Measurements from ENCODE around the gene SCIN.
"Not testable (repeated sequence)": the region's sequence is repeated elsewhere in the genome, so short reads cannot be mapped to it uniquely, and the experiment has no call there.

The SCIN gene

DNA sequence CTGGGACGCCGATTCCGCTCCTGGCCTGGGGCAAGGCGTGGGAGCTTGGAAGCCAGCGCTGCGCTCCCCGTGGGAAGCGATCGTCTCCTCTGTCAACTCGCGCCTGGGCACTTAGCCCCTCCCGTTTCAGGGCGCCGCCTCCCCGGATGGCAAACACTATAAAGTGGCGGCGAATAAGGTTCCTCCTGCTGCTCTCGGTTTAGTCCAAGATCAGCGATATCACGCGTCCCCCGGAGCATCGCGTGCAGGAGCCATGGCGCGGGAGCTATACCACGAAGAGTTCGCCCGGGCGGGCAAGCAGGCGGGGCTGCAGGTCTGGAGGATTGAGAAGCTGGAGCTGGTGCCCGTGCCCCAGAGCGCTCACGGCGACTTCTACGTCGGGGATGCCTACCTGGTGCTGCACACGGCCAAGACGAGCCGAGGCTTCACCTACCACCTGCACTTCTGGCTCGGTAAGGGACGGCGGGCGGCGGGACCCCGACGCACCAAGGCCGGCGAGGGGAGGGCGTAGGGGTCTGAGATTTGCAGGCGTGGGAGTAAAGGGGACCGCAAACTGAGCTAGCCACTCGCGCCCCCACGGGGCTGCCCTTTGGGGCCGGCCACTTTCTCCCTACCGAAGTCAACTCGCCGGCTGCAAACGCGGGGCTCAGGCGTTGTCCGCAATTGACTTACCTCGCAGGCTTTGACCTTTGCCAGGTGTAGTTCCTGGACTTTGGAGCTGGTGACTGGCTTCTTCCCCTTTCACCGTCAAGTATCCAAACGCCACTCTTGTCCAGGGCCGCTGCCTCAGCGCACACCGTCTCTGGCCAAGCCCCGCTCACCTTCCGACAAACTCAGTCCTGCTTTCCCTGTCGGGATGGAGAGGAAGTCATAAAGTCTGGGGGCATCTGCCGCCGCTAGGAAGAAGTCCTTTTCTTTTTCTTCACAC is at the start of gene SCIN:
Gene SCIN, plus strand, starts transcription at position 187 of the 928 bp plus-strand sequence. Its CDS starts 67 bp downstream, at position 254.
- DNase-seq: peak; percentile 4

- no peak for DNase-seq
These were observed 45.6 kb upstream of the SCIN start for GRCh38 chr7:12524794-12525386.

GRCh38 chr7:12526693-12527092 is 43.8 kb upstream of the SCIN start:
- not testable (repeated sequence) for DNase-seq

- DNase-seq: not testable (repeated sequence)
These were observed 42.9 kb upstream of the SCIN start for GRCh38 chr7:12527670-12528069.

- DNase-seq: no peak
These were observed 40.4 kb upstream of the SCIN start for GRCh38 chr7:12529971-12530710.

- no peak for DNase-seq
These were observed 38.7 kb upstream of the SCIN start for GRCh38 chr7:12531784-12532183.

GRCh38 chr7:12534046-12534445 is 36.5 kb upstream of the SCIN start:
- no peak for DNase-seq

DNA sequence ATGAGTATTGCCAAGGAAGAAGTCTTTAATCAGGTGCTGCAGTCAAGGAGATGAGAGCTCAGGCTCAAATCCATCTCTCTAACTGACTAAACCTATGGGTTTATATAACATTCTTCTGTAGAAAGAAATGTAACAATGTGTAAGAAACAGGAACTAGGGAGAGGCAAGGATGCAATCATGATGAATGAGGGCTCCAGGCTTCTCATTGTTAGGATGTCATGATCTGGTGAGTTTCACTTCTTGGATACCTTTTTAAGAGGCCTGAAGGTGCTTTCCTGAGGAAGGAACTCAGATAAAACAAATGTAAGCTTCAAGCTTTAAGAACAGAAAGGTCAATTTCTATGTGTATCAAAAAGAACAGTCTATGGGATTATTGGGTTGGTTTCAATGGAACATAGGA is 30.8 kb upstream of the SCIN start:
- DNase-seq: no peak

DNA sequence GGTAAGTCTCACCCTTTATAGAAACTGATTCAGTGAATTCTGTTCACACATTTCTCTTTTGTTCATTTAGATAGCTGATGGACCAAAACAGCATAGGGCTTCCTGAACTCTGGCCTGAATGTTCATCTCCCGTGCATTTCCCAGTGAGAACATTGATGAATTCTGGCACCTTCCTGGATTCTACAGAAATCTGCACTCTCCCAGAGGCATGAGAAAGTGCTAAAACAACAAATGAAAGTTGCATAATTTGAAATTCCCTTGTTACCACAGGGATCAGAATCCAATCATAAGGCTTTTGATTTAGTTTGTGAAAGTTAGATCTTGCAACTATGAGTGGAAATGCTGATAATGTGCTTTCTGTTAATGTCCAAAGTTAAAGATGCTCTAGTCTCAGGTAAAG is 29.7 kb upstream of the SCIN start:
- DNase-seq: no peak

DNA sequence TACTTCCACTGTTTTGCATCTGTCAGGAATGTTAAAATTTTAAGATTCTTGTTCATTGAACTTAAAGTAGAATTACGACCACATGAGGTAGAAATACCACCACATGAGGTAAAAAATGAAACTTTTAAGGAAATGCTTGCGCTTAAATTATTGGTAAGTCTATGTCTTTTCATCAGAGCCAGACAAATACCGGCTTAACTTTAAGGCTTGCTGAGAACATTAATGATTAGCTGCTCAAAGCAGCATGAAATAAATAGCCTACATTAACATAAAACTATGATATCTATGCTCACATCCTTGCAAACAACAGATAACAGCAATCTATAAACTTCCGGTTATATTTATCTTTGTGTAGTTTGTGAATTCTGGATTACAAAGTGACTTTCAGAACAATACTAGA is 26.9 kb upstream of the SCIN start:
- no peak for DNase-seq

DNA sequence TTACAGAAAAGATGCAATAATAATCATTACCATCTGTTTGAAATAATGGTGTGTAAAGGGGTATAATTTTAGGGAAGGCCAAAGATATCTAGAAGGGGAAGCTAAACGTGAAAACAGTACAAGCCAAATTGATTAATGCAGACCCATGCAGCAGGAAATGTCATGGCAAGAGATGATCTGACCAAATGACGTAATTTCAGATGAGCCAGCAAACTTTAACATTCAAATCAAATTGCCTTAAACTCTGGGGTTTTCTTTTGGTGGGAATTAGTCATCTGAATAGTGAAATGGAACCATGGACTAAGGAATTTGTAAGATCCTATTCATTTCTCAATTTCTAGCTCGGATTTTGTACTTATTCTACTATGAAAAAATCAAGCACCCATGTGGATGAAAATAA is 21.4 kb upstream of the SCIN start:
- no peak for DNase-seq

DNA sequence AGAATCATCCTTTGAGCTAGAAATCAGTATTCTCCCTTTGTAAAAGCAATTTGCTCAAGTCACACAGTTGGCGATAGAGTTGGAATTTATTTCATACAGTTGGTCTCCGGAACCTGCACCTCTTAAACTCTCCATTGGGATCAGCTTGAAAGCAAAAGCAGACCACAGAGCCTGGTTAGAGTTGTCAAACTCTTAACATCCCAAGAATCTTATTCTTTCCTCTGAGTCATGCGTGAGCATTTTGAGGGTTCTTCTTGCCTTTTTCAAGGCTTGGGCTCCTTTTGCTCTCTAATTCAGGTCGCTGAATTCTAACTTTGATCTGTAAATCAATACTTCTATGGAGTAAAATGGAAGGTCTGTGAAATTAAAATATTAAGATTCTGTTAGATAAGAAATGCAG is 19.6 kb upstream of the SCIN start:
- DNase-seq: no peak

DNA sequence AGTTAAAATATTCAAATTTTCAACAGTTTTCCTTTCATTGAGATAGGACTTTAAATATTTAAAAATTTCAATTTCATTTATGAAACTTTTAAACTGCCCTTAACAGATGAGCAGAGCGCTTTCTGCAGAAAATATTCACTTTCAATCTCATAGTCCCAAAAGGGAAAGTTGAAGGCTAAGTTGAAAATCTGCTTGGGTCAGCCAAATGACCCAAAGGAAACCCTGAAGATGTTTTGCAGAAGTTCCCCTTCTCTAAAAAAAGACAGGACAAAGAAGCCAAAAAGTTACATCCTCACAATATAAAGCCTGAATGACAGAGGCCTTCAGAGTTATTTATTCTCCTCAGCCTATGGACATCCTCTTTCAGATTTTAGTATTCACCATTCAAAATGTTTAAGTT is 17.6 kb upstream of the SCIN start:
- DNase-seq: no peak

GRCh38 chr7:12553416-12553815 is 17.1 kb upstream of the SCIN start:
- no peak for DNase-seq

- no peak for DNase-seq
These were observed 16.2 kb upstream of the SCIN start for GRCh38 chr7:12554351-12554750.

- DNase-seq: no peak
These were observed 15.6 kb upstream of the SCIN start for GRCh38 chr7:12554872-12555271.

DNA sequence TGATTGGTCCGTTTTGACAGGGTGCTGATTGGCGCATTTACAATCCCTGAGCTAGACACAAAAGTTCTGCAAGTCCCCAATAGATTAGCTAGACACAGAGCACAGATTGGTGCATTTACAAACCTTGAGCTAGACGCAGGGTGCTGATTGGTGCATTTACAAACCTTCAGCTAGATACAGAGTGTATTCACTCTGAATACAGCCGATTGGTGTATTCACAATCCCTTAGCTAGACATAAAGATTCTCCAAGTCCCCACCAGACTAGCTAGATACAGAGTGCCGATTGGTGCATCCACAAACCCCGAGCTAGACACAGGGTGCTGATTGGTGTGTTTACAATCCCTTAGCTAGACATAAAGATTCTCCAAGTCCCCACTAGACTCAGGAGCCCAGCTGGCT is 14.8 kb upstream of the SCIN start:
- peak; percentile 10 for DNase-seq

DNA sequence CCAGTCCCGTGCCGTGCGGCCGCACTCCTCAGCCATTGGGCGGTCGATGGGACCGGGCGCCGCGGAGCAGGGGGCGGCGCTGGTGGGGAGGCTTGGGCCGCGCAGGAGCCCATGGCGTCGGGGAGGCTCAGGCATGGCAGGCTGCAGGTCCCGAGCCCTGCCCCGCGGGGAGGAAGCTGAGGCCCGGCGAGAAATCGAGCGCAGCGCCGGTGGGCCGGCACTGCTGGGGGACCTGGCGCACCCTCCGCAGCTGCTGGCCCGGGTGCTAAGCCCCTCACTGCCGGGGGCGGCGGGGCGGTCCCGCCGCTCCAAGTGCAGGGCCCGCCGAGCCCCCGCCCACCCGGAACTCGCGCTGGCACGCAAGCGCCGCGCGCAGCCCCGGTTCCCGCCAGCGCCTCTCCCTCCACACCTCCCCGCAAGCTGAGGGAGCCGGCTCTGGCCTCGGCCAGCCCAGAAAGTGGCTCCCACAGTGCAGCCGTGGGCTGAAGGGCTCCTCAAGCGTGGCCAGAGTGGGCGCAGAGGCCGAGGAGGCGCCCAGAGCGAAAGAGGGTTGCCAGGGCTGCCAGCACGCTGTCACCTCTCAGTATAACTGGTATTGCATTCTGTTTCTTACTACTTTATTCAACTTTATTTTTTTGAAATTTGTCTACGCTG is 14.3 kb upstream of the SCIN start:
- not testable (repeated sequence) for DNase-seq

DNA sequence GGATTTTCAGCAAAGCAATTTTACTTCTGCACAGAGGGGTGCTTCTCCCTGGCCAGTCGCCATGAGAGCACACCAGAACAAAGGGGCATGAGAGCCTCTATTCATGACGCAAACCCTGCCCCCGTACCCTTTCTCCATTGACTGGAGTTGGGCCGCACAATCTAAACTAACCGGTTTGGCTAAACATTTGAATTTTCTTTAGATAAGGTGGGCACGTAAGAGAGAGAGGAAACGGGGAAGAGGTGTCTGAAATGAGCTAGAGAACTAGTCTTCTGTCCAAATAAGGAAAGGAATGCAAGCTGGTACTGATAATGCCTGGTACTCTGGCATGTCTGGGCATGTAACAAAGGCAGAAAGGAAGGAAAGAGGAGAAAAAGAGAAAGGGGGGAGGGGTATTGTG is 13.2 kb upstream of the SCIN start:
- no peak for DNase-seq

DNA sequence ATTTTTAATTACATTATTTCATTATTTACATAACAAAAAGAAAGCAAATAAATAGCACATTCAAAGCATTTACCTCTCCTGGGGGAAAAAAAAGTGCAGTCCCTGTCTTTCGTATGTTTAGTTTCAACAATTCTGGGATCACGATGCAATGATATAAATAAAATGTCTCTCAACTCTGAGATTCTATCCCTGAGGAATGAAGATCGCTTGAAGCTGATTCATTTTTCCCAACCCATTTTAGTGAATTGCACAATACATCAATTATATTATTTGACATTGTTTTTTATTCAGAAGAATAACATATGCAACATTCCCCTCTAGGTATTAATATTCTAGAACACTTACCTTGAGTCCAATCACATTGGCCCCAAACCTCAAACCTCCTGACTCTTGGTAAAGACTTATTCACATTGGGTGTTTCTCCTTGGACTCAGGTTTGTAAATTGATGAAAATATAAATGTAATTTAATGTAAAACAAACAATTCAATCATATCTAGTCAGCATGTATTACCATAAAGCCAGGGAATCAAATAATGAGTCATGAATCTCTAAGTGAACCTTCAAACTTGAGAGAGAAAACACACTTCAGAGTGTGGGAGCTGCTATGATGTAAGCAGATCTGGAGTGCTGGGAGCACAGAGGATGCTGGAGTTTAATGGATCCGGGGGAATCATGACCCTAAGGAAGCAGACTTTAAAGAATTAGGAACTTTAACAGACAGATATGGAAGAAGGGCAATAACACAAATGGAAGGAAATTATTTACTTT is 5.3 kb upstream of the SCIN start:
- DNase-seq: no peak

GRCh38 chr7:12565873-12566272 is 4.6 kb upstream of the SCIN start:
- DNase-seq: no peak

DNA sequence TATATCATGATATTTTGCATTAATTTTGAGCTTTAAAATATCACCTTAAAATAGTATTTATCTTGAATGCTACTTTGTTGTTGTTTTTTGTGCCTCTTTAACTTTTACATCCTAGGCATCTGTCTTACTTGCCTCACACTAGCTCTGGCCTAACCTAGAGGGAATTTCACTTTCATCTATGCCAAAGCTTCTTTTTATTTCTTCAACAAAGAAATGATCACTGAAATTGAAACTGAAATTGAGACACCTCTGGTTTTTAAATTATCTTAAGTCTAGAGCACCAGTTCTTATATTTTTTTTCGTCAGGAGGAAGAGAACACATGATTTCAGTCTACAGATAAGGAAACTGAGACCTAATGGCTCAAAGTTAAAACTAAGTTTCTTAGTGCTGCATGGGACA is 3.5 kb upstream of the SCIN start:
- DNase-seq: no peak

All from CD4-positive, alpha-beta T cell treated with Interferon gamma for 1 hour (primary cell).